Activated CD4-positive, alpha-beta T cell treated with anti-CD3 and anti-CD28 coated beads, Interleukin-2, amount 50 U/mL, for 16 hours (primary cell): Measurements from ENCODE around the gene PTH2R.
"Not testable (repeated sequence)": the region's sequence is repeated elsewhere in the genome, so short reads cannot be mapped to it uniquely, and the experiment has no call there.

ENCODE experiments used
- DNase-seq: peaks from one replicate; pipeline ENCODE4 v3.0.0-alpha.2; 2020

Gene PTH2R

GRCh38 chr2:208396796-208397195 is 9.8 kb upstream of the PTH2R start:
- DNase-seq: not testable (repeated sequence)

- no peak for DNase-seq
Observed at GRCh38 chr2:208399201-208399600, 7.4 kb upstream of the PTH2R start.

GRCh38 chr2:208407667-208408066 is 1.1 kb downstream of the PTH2R start:
- DNase-seq: peak; percentile 30

GRCh38 chr2:208413931-208414330 is 7.3 kb downstream of the PTH2R start:
- no peak for DNase-seq

- peak; percentile 56 for DNase-seq
Observed at GRCh38 chr2:208415255-208415654, 8.7 kb downstream of the PTH2R start.

GRCh38 chr2:208415897-208416296 is 9.3 kb downstream of the PTH2R start:
- peak; percentile 69 for DNase-seq

GRCh38 chr2:208426412-208427045 is 19.9 kb downstream of the PTH2R start:
- DNase-seq: no peak

GRCh38 chr2:208437755-208438154 is 31.2 kb downstream of the PTH2R start:
- DNase-seq: no peak

- no peak for DNase-seq
Observed at GRCh38 chr2:208440716-208441115, 34.1 kb downstream of the PTH2R start.

- no peak for DNase-seq
Observed at GRCh38 chr2:208441951-208442350, 35.4 kb downstream of the PTH2R start.

GRCh38 chr2:208447447-208447846 is 40.9 kb downstream of the PTH2R start:
- DNase-seq: not testable (repeated sequence)

GRCh38 chr2:208451061-208451460 is 44.5 kb downstream of the PTH2R start:
- DNase-seq: no peak

GRCh38 chr2:208454861-208455260 is 48.3 kb downstream of the PTH2R start:
- DNase-seq: no peak

GRCh38 chr2:208463721-208464120 is 57.1 kb downstream of the PTH2R start:
- no peak for DNase-seq

- DNase-seq: no peak
Observed at GRCh38 chr2:208464205-208464604, 57.6 kb downstream of the PTH2R start.

- DNase-seq: peak; percentile 52
Observed at GRCh38 chr2:208466151-208466919, 59.7 kb downstream of the PTH2R start.

- no peak for DNase-seq
Observed at GRCh38 chr2:208466920-208467298, 60.3 kb downstream of the PTH2R start.

GRCh38 chr2:208467564-208467963 is 61.0 kb downstream of the PTH2R start:
- DNase-seq: no peak

- DNase-seq: no peak
Observed at GRCh38 chr2:208477741-208478140, 71.1 kb downstream of the PTH2R start.

- no peak for DNase-seq
Observed at GRCh38 chr2:208479342-208479741, 72.8 kb downstream of the PTH2R start.

- DNase-seq: not testable (repeated sequence)
Observed at GRCh38 chr2:208481945-208482344, 75.4 kb downstream of the PTH2R start.

- DNase-seq: not testable (repeated sequence)
Observed at GRCh38 chr2:208482453-208483015, 75.9 kb downstream of the PTH2R start.

- DNase-seq: no peak
Observed at GRCh38 chr2:208485390-208485789, 78.8 kb downstream of the PTH2R start.
